HG02970 (cell line): ENCODE data around the gene TEX53.

Experiments
- ATAC-seq: cut with Tn5 transposase; IDR thresholded peaks from one replicate; pipeline ENCODE4 v1.9.1; 2021; ENCODE audit warnings: mild to moderate bottlenecking, moderate library complexity, moderate number of reproducible peaks; ENCODE audit not compliant: unreplicated experiment, low FRiP score

Gene TEX53

DNA sequence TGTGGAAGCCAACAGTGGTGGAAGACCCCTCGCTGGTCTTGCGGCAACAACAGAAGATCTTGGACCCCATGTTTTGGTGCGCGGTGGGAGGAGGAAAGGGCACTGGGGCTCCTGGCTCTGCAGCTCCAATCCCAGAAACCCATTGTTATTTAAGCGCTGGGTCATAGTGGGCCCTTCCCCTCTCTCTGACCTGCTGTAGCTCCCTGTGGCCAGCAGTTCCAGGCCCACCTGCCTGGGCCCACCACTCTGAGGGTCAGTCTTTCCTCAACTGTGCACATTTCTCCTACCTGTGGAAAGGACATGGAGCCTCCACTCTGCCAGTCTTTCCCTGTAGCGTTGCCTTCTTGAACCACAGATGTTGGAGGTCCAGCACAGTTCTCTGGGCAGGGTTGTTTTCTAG lies at the start of gene TEX53:
Gene TEX53, minus strand, starts transcription at position 101 of the 400 bp plus-strand sequence. Its CDS starts 31 bp downstream, at position 70.
- ATAC-seq, result no peak

DNA sequence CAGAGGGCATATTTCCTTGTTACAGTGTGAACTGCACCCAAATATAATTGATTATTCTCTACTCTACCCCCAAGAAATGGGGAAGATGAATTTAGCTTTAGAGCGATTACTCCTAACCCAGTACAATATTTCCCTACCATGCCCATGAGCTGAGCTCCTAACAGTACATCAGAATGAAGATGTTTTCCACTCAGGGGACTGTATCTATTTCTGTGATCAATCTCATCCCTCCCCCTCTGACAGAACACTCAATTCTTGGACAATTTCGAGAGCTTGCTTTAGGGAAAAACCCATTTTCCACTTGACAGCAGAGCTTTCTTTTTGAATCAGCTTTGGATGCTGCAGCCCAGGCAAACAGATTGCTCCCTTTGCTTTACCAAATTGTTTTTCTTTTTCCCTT lies 49.1 kb upstream of the TEX53 start:
- ATAC-seq, result no peak

DNA sequence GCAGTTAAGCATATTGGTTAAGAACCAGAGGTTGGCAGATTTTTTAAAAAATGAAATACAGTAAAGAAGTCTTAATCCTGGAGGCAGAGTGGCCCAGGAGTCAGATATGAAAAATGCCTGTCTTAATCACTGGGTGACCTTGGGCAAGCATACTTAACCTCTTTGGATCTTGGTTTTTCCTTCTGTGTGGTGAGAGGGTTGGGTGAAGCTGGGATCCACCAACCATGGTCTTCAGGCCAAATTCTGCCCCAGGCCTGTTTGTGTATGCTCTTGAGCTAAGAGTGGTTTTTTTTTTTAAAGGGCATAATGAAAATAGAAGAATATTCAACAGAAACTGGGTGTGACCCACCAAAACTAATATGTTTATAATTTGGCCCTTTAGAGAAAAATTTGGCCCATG lies 44.4 kb upstream of the TEX53 start:
- no peak for ATAC-seq

DNA sequence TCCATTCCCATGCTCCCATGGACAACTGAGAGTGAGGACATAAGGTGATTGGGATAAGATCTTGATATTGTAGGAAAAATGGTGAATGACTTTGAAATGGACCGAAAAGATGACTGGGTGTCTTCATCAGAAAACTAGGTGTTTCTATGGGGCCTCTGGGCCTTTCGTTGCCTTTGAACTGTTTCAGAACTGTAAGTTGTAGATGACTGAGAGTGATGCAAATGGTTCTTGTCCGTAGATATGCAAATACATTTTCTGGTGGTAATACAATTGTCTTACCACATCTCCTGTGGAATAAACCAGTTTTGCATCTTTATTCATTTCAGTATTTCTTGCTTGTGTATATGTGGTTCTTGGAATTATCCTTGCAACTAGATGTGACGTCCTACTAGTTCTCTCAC lies 40.3 kb upstream of the TEX53 start:
- peak; percentile 14 for ATAC-seq

DNA sequence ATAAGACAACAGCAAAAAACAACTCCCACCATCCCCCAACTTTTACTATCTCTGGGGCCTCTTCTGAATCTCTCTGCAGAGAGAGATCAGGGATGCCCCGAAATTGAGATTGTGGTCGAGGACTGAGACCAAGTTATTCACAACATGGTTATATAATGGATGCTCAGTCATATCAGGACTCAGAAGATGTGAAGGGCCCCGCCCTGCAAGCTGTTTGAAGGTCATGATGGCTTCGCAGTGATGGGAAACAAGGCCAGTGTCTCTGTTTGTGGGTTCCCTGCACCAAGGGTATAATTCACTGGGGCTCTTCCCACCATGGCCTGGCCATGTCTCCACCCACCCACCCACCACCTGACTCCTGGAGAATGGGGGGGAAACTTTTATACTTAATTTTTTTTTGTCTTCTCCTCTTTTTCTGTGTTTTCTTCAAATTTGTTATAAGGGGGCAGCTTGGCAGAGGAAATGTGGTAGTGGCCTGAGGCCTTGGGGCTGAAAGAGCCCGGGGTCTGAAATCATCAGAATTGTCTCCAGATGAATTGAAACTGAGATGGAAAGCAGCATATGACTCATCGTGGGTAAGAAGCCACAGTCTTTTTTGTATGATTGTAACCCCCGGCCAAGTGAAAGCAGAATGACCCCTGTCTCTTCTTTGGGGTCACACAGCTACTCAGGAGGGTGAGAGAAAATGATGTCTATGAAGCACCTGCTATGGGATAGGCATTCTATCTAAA lies 39.4 kb upstream of the TEX53 start:
- peak; percentile 64 for ATAC-seq

DNA sequence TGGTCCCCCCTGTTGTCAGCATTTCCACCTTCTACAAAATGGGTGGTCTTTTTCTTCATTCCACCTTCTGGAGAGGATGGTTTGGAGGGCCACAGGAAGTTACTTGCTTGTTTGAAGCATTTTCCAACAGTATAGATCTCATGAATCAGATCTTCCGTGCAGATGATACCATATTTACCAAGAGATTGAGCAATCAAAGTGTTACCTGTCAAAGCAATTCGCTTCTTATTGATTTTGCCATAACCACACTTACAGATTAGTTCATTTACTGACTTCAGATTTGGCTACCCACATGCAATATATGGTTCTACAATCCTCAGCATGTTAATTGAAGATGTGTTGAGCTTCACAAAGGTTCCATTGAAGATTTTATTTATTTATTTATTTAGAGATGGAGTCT lies 38.3 kb upstream of the TEX53 start:
- ATAC-seq, result no peak

DNA sequence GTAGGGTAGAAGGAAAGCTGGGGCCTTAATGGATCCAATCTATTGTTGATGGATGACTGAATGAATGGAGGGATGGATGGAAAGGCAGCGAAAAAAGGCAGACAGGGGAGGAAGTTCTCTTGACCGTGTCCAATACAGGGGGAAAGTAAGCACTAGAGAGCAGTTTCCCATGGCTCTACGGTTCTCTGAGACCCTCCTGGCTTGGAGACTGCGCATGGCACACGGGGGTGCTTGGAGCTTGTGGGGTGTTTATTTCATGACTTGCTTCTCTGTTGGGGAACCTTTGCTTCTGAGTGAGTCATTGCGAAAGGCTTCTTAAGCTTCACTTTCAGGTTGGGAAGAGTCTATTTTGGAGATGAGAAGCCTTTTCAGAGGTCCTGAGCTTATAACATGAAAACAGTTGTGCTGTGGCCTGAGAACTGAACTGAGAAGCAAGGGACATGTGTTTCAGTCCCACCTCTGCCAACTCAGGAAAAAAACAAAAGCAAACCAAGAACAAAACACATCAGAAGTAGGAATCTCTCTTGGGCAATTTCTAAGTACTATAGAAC lies 37.2 kb upstream of the TEX53 start:
- no peak for ATAC-seq

DNA sequence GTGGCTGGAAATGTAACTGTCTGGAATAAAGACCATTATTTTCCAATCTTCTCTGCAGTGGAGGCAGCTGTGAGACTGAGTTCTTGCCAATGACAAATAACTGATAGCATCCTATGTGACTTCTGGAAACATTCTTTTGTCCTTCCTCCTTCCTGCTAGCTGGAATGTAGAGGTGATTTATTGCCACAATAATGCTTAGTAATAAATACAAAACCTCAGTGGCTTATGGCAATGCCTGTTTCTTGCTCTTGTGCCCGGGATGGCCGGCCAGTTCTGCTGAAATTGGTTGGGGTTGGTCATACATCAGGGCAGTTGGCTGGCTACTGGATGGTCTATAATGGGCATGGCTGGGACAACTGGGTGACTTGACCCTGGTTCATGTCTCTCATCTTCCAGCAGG lies 36.5 kb upstream of the TEX53 start:
- no peak for ATAC-seq

DNA sequence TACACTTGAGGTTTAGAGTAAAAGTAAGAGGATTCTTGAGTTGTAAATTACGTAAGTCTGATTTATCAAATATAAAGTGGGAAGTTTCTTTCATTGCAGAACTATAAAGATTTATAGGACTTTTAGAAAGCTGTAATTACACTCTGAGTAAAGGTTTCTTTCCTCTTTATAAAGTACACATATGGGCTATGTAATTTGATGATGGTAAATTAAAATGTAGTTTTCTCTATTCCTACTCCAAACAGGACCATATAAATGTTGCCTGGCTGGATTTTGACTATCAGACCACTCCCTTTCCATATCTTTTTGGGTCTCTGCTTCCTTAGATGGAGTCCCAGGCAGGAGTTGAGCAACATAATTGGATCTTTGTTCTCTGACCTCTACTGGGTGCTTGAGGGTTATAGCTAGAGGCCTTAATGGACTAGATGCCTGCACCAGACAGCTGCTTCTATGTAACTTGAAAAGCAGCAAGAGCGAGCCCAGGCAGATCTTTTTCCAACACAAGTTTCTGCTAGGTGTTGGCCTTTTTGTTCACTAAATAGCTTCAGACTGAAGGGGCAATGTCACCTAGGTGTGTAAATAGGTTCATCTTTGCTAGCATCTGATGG lies 35.7 kb upstream of the TEX53 start:
- ATAC-seq, result no peak

DNA sequence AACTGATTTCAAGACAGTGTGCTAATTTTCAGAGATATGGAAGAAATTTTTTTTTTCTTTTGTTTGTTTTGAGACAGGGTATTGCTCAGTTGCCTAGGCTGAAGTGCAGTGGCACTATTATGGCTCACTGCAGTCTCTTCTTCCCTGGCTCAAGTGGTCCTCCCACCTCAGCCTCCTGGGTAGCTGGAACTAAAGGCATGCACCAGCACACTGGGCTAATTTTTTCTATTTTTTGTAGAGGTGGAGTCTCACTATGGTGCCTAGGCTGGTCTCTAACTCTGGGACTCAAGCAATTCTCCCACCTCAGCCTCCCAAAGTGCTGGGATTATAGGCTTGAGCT lies 34.3 kb upstream of the TEX53 start:
- no peak for ATAC-seq

DNA sequence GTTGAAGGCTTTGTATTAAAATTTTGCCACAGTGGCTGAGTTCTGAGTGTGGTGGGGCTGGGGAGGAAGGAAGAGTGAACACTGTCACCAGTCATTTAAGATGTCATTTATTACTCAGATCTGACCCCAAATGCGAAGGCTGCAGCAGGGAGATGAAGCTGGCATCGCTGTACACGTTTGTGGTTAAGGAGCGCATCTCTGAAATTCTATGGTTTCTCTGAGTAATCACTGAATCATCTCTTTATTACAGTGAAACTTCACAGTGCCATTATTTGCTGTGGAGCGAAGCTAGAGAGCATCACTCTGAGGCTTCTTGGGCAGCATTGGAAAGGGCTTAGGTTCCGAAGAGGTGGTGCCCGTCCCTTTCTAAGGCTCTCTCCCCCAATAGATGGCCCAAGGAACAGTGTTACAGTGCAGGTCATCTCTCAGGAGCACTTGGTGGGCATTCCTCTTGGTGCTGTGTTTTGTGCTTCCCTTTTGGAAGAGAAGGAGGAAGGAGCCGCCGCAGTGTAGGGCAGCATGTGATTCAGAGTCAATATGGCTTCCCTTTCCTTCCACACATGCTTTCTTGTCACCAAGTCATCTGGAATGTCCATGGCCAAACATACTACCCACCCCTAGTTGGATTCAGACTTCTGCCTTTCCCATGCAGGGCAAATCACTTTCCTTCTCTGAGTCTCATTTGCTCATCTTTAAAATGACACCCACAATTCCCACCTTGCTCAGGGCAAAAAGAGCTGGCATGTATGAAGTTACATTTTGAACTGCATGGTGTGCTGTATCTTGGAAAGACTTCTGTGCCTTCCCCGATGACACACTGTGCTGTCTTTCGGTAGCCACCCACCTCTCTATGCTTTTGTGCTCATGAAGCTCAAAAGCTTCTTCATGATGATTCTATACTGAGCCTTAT lies 33.7 kb upstream of the TEX53 start:
- no peak for ATAC-seq

DNA sequence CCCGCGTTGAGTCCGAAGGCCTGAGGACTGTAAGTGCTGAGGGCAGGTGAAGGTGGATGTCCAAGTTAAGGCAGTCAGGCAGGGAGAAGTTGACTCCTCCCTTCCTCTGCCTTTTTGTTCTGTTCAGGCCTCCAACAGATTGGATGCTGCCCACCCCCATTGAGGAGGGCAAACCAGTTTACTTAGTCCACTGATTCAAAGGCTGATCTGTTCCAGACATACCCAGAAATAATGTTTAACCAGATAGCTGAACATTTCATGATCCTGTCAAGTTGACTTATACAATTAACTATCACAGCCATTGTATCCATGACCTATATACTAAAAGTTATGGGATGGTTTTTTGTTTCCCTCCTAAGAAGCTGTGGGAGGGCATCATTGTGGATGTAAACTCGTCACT lies 32.7 kb upstream of the TEX53 start:
- no peak for ATAC-seq

DNA sequence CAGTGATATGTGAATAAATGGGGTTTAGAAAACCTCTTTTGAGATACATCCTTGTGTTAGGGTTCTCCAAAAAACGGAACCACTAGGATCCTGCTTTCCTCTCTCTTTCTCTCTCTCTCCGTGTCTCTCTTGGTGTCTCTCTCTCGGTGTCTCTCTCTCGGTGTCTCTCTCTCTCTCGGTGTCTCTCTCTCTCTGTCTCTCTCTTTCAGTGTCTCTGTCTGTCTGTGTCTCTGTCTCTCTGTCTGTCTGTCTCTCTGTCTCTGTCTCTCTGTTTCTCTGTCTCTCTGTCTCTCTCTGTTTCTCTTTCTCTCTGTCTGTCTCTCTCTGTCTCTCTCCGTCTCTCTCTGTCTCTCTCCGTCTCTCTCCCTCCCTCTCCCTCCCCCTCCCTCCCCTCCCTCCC lies 32.2 kb upstream of the TEX53 start:
- no peak for ATAC-seq

DNA sequence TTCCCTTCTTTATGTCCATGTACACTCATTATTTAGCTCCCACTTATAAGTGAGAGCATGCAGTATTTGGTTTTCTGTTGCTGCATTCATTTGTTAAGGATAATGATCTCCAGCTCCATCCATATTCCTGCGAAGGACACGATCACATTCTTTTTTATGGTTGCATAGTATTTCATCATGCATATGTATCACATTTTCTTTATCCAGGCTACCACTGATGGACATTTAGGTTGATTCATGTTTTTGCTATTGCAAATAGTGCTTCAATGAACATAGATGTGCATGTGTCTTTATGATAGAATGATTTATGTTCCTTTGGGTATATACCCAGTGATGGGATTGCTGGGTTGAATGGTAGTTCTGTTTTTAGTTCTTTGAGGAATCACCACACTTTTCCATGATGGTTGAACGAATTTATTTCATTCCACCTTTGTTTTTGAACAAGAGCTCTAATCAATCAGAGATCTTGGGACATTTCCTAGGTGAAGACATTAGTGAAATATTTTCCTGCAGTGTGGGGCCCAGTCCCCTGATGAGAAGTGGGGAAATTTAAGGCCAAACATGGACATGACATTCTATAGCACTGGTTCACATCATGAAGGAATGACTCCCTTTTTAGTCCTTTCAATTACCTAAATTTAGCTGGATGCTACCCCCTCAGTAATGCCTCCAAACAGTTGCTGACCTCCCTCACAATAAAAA lies 31.5 kb upstream of the TEX53 start:
- no peak for ATAC-seq

DNA sequence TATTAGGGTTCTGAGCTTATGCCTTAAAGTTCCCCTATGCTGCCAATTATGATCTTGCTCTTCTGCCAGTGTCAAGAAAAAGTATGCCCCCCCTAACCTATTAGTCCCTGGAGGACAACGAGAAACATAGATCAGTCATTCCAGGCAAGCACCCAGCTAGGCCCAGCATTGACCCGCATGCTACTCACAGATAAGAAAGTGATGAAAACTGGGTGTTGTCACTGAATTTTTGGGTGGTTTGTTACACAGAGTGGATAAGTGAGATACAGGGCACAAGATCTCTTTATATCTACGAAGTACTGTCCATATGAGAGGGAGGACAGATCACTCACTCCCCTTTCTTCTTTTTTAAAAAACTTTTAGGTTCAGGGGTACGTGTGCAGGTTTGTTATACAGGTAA lies 30.8 kb upstream of the TEX53 start:
- no peak for ATAC-seq

DNA sequence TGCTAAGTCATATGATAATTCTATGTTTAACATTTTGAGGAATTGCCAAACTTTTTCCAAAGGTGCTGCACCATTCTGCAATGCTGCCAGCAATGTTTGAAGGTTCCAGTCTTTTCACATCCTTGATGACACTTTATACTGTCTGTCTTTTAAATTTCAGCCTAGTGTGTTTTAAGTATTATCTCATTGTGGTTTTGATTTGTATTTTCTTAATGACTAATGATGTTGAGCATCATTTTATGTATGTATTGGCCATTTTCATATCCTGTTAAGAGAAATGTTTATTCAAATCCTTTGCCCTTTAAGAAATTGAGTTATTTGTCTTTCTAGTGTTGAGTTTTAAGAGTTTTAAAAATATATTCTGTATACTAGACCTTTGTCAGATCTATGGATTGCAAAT lies 29.4 kb upstream of the TEX53 start:
- no peak for ATAC-seq

DNA sequence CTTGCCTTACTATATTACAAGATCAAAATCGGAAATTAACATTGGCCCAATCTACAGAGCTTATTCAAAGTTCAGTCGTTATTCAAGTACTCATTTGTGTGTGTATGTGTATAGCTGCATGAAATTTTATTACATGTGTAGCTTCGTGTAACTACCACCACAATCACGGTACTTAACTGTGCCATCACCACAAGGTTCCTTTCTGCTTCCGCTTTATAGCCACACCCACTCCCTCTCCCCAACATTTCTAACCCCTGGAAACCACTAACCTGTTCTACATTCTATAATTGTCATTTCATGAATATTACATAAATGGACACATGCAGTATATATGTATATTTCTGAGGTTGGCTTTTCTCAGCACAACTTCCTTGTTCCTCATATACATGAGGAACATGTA lies 28.3 kb upstream of the TEX53 start:
- no peak for ATAC-seq

DNA sequence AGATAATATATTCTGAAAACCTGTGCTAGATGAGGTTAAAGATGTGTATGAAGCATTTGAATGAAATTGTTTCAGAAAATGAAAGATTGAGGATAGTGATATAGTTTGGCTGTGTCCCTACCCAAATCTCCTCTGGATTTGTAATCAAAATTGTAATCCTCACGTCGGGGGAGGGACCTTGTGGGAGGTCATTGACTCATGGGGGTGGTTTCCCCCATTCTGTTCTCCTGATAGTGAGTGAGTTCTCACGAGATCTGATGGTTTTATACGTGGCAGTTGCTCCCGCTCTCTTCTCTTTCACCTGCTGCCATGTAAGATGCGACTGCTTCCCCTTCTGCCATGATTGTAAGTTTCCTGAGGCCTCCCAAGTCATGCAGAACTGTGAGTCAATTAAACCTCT lies 26.4 kb upstream of the TEX53 start:
- no peak for ATAC-seq

DNA sequence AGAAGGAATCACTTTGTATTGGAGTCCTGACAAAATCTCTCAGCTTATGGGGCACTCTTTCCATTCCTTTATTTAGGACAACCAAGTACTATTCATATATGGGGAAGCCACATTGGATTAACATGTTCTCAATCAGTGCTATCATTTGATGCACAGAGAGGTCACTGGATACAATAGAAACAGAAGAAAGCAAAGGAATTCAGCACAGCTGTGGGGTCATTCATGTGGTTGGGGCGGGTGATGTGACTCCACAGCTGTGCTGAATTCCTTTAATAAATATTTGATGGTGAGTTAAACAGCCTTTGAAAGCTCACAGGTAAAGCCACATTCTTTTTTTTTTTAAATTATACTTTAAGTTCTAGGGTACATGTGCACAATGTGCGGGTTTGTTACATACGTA lies 25.2 kb upstream of the TEX53 start:
- ATAC-seq, result no peak

DNA sequence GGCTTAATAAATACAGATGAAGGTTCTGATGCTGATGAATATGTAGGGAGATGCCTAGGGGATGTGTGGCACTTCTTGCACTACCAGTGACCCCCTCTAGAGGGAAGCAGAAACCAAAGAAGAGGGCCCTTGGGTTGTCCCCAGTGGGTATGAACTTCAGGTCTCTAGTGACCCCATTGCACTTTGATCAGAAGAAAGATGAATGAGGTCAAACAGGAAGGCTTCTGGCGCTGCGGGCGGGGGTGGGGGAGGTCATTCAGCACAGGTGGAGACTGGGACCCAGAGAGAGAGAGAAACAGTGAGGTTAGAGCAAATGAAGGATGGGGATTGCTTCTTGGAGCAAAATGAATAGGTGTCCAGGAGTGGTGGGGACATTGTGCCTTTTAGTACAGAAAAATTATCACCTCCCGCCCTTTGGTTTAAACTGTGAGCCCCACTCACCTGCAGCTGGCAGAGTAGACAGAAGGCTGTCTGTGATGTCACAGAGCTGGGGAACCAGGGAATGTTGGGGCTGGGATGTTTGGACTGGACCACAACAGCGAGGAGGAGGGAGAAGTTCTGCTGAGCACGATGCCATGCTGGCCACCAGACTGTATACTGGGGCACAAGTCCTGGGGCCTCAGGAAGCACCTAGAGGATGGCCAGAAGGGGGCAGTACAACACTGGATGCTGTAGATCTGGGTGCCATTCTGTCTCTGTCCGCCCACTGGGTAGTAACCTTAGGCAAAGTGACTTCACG lies 24.2 kb upstream of the TEX53 start, which contains the start of gene TEX48:
Gene TEX48, minus strand, starts transcription at position 599 of the 739 bp plus-strand sequence. CDS start 10,469 bp downstream, outside the sequence.
- no peak for ATAC-seq
